Measurements from ENCODE around the gene MAN1B1.

MAN1B1 gene

GRCh38 chr9:137138058-137138721 lies 51.4 kb downstream of the MAN1B1 start:
- in situ Hi-C loops (cut with HindIII; ENCODE audit: low sequenced_read_pairs) = no loop called here
- no peak for TF ChIP-seq CTCF (IDR thresholded peaks at IDR 0.05; ENCODE audit: low read depth, low read length, missing control alignments)
- no peak overlapping the region for H3K4me3 ChIP-seq (ENCODE audit: low read depth, low read length)
- DNase-seq (ENCODE audit: low read depth) = no peak

GRCh38 chr9:137138722-137139467 lies 52.1 kb downstream of the MAN1B1 start, which contains the start of gene GRIN1:
Gene GRIN1, plus strand, starts transcription at chr9:137139154. Its CDS starts 333 bp downstream, at chr9:137139487.
- DNase-seq (ENCODE audit: low read depth) = no peak
- TF ChIP-seq CTCF (IDR thresholded peaks at IDR 0.05; ENCODE audit: low read depth, low read length, missing control alignments) = no peak
- in situ Hi-C loops (cut with HindIII; ENCODE audit: low sequenced_read_pairs) = no loop called here
- H3K4me3 ChIP-seq (ENCODE audit: low read depth, low read length) = no peak within 1 kb of the TSS

GRCh38 chr9:137139468-137140150 lies 52.8 kb downstream of the MAN1B1 start:
- no peak for TF ChIP-seq CTCF (IDR thresholded peaks at IDR 0.05; ENCODE audit: low read depth, low read length, missing control alignments)
- no peak overlapping the region for H3K4me3 ChIP-seq (ENCODE audit: low read depth, low read length)
- DNase-seq (ENCODE audit: low read depth) = no peak
- in situ Hi-C loops (cut with HindIII; ENCODE audit: low sequenced_read_pairs) = no loop called here

- no peak for TF ChIP-seq CTCF (IDR thresholded peaks at IDR 0.05; ENCODE audit: low read depth, low read length, missing control alignments)
- no peak overlapping the region for H3K4me3 ChIP-seq (ENCODE audit: low read depth, low read length)
- DNase-seq (ENCODE audit: low read depth) = no peak
- in situ Hi-C loops (cut with HindIII; ENCODE audit: low sequenced_read_pairs) = no loop called here
Measured at GRCh38 chr9:137140151-137141012, 53.6 kb downstream of the MAN1B1 start.

- in situ Hi-C loops (cut with HindIII; ENCODE audit: low sequenced_read_pairs) = no loop called here
- no peak for TF ChIP-seq CTCF (IDR thresholded peaks at IDR 0.05; ENCODE audit: low read depth, low read length, missing control alignments)
Measured at GRCh38 chr9:137141050-137141810, 54.4 kb downstream of the MAN1B1 start.

More at GRCh38 chr9:137141050-137141810, 54.4 kb downstream of the MAN1B1 start:
- no peak overlapping the region for H3K4me3 ChIP-seq (ENCODE audit: low read depth, low read length)
- no peak for DNase-seq (ENCODE audit: low read depth)
